Ovary (tissue), 3 donors: ENCODE results near the gene CERS5.

ENCODE experiments used
- EP300 ChIP-seq: sonication (generic); formaldehyde crosslinking; IDR thresholded peaks from one replicate; pipeline ENCODE4 v1.6.1; 2017; ENCODE audit warnings: antibody characterized with exemption
- POLR2A ChIP-seq: fragments of 450-650 bp; IDR thresholded peaks from one replicate; pipeline ENCODE4 v1.6.1; 2017; ENCODE audit warnings: antibody characterized with exemption, mild to moderate bottlenecking, moderate library complexity
- TF ChIP-seq, protein P1 (sequence below), 3 donors: fragments of 450-650 bp in 2 of 3; fragments of 200-600 bp in 1 of 3; IDR thresholded peaks; one replicate each; pipeline versions ENCODE4 v1.5.1 to v1.8.0; 2016 to 2022; ENCODE audit warnings: antibody characterized with exemption in 3 of 3, mild to moderate bottlenecking in 1 of 3
- donor health status: DM: no; HTN: no; CAD: no.

DNA sequence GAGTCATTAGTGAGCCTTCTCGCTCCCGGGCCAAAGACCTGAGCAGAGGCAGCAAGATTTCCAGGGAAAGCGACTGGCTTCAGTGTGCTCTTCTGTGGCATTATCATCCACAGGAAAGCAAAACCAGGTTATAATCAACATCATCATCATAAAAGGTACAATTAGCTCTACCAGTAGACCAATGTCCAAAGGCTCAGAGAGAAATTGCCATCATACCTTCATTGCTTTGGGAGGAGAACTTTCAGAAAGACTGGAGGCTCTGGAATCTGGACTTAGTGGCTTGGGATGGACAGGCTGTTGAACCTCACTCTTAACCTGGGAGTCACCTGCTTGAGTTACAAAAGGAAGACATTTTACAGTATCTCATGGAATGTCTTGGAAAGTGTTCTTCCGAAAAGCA lies 25.1 kb upstream of the CERS5 start:
- TF ChIP-seq, protein P1, sequence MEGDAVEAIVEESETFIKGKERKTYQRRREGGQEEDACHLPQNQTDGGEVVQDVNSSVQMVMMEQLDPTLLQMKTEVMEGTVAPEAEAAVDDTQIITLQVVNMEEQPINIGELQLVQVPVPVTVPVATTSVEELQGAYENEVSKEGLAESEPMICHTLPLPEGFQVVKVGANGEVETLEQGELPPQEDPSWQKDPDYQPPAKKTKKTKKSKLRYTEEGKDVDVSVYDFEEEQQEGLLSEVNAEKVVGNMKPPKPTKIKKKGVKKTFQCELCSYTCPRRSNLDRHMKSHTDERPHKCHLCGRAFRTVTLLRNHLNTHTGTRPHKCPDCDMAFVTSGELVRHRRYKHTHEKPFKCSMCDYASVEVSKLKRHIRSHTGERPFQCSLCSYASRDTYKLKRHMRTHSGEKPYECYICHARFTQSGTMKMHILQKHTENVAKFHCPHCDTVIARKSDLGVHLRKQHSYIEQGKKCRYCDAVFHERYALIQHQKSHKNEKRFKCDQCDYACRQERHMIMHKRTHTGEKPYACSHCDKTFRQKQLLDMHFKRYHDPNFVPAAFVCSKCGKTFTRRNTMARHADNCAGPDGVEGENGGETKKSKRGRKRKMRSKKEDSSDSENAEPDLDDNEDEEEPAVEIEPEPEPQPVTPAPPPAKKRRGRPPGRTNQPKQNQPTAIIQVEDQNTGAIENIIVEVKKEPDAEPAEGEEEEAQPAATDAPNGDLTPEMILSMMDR (IDR thresholded peaks at IDR 0.05), result no peak
- no peak for TF ChIP-seq POLR2A
- TF ChIP-seq EP300, result no peak
